Liver (tissue), 9 donors: Measurements from ENCODE around the gene LARGE1. TPM values are rescaled to one million over a fixed set of nuclear protein-coding genes. Genes with fewer than 3 reads are reported as not detected.

Source experiments
- DNase-seq: peaks from one replicate; pipeline ENCODE4 v3.0.0-alpha.2; 2017; ENCODE audit warnings: low spot score
- H3K27ac ChIP-seq, 2 donors: one replicate each; pipeline ENCODE4 v1.7.0; 2013; ENCODE audit warnings: inconsistent platforms in 2 of 2, low read length in 2 of 2, control low read depth in 1 of 2, low read depth in 1 of 2, mild to moderate bottlenecking in 1 of 2
- H3K27me3 ChIP-seq, 4 donors: one replicate each; pipeline versions ENCODE4 v1.6.1 to v1.7.0; 2013; ENCODE audit warnings: low read length in 3 of 4, inconsistent platforms in 1 of 4, mild to moderate bottlenecking in 1 of 4, moderate library complexity in 1 of 4; ENCODE audit not compliant: control insufficient read depth in 4 of 4, insufficient read depth in 4 of 4
- H3K36me3 ChIP-seq, 4 donors: one replicate each; pipeline versions ENCODE4 v1.6.1 to v1.7.0; 2013; ENCODE audit warnings: low read length in 3 of 4, mild to moderate bottlenecking in 3 of 4, low read depth in 1 of 4, moderate library complexity in 1 of 4; ENCODE audit not compliant: control insufficient read depth in 4 of 4, insufficient read depth in 3 of 4
- H3K4me1 ChIP-seq, 4 donors: one replicate each; pipeline versions ENCODE4 v1.6.1 to v1.7.0; 2013; ENCODE audit warnings: low read length in 3 of 4, mild to moderate bottlenecking in 3 of 4, moderate library complexity in 1 of 4; ENCODE audit not compliant: control insufficient read depth in 4 of 4, insufficient read depth in 4 of 4
- H3K4me3 ChIP-seq, 3 donors: one replicate each; pipeline versions ENCODE4 v1.6.1 to v1.7.0; 2013; ENCODE audit warnings: low read length in 3 of 3, control low read depth in 1 of 3, low read depth in 1 of 3, mild to moderate bottlenecking in 1 of 3
- H3K9ac ChIP-seq, 2 donors: one replicate each; pipeline ENCODE4 v1.7.0; 2013; ENCODE audit warnings: low read length in 2 of 2, mild to moderate bottlenecking in 2 of 2, moderate library complexity in 2 of 2, control low read depth in 1 of 2, low read depth in 1 of 2
- H3K9me3 ChIP-seq, 4 donors: one replicate each; pipeline versions ENCODE4 v1.6.1 to v1.7.0; 2013; ENCODE audit warnings: low read length in 3 of 4; ENCODE audit not compliant: control insufficient read depth in 4 of 4
- ATF3 ChIP-seq: IDR thresholded peaks from 2 replicates; pipeline ENCODE4 v1.6.1; 2016; ENCODE audit warnings: antibody characterized with exemption
- CTCF ChIP-seq: fragments of 150-350 bp; IDR thresholded peaks from 2 replicates; pipeline ENCODE4 v1.5.1; 2017; ENCODE audit warnings: improper control_type of control experiment, low read depth, low read length; ENCODE audit not compliant: missing input control
- EGR1 ChIP-seq, 2 donors: IDR thresholded peaks; 2 replicates each; pipeline ENCODE4 v1.6.1; 2016 to 2018; ENCODE audit warnings: antibody characterized with exemption in 2 of 2, low read depth in 2 of 2
- FOXA1 ChIP-seq: IDR thresholded peaks from 2 replicates; pipeline ENCODE4 v1.6.1; 2016; ENCODE audit warnings: antibody characterized with exemption
- FOXA2 ChIP-seq: IDR thresholded peaks from 2 replicates; pipeline ENCODE4 v1.6.1; 2016; ENCODE audit warnings: antibody characterized with exemption
- GABPA ChIP-seq, 2 donors: IDR thresholded peaks in 1 of 2; conservative IDR thresholded peaks in 1 of 2; 2 replicates each; pipeline ENCODE4 v1.6.1; 2016; ENCODE audit warnings: antibody characterized with exemption in 2 of 2, mild to moderate bottlenecking in 1 of 2, moderate library complexity in 1 of 2
- HNF4A ChIP-seq, 2 donors: conservative IDR thresholded peaks; 2 replicates each; pipeline ENCODE4 v1.6.1; 2016; ENCODE audit warnings: antibody characterized with exemption in 2 of 2, mild to moderate bottlenecking in 2 of 2
- HNF4G ChIP-seq: IDR thresholded peaks from 2 replicates; pipeline ENCODE4 v1.6.1; 2016; ENCODE audit warnings: antibody characterized with exemption
- JUND ChIP-seq, 2 donors: IDR thresholded peaks; 2 replicates each; pipeline ENCODE4 v1.6.1; 2016; ENCODE audit warnings: antibody characterized with exemption in 2 of 2
- MAX ChIP-seq: IDR thresholded peaks from 2 replicates; pipeline ENCODE4 v1.6.1; 2016; ENCODE audit warnings: antibody characterized with exemption
- NR2F2 ChIP-seq: IDR thresholded peaks from 2 replicates; pipeline ENCODE4 v1.6.1; 2016; ENCODE audit warnings: antibody characterized with exemption
- RAD21 ChIP-seq, 2 donors: IDR thresholded peaks; 2 replicates each; pipeline ENCODE4 v1.6.1; 2016; ENCODE audit warnings: antibody characterized with exemption in 2 of 2, mild to moderate bottlenecking in 2 of 2
- REST ChIP-seq: IDR thresholded peaks from 2 replicates; pipeline ENCODE4 v1.6.1; 2016; ENCODE audit warnings: antibody characterized with exemption, mild to moderate bottlenecking
- RXRA ChIP-seq, 2 donors: IDR thresholded peaks; 2 replicates each; pipeline ENCODE4 v1.6.1; 2017 to 2018; ENCODE audit warnings: antibody characterized with exemption in 2 of 2, mild to moderate bottlenecking in 1 of 2
- SP1 ChIP-seq: IDR thresholded peaks from 2 replicates; pipeline ENCODE4 v1.6.1; 2018; ENCODE audit warnings: antibody characterized with exemption, mild to moderate bottlenecking
- TAF1 ChIP-seq: conservative IDR thresholded peaks from 2 replicates; pipeline ENCODE4 v1.6.1; 2016; ENCODE audit warnings: antibody characterized with exemption, mild to moderate bottlenecking
- YY1 ChIP-seq: IDR thresholded peaks from 2 replicates; pipeline ENCODE4 v1.6.1; 2016; ENCODE audit warnings: antibody characterized with exemption, mild to moderate bottlenecking
- ZBTB33 ChIP-seq: IDR thresholded peaks from 2 replicates; pipeline ENCODE4 v1.6.1; 2016; ENCODE audit warnings: antibody characterized with exemption
- WGBS: extraction: QIAGEN DNeasy Blood & Tissue Kit; methylation state at CpG from one replicate; pipeline ENCODE4 v1.1.7; 2013; 5-methylcytosine and 5-hydroxymethylcytosine counted together
- polyA plus RNA-seq, 2 donors: library from polyadenylated mRNA; stranded (reverse) in 1 of 2; unstranded in 1 of 2; fragments of 200-250 nt in 1 of 2; fragments of >200 nt in 1 of 2; fragmentation: Nextera tagmentation in 1 of 2; extraction: Ambion mirVana in 1 of 2; gene quantifications; one replicate each; pipeline versions ENCODE4 v1.2.1 to v1.2.3, GENCODE V29; 2013 to 2015
- total RNA-seq, 2 donors: library from RNA; depleted of rRNA; stranded (reverse); fragments of >200 nt; gene quantifications; one replicate each; pipeline ENCODE4 v1.2.3, GENCODE V29; 2014
- donor health status: healthy.
- donor health status: healthy.
- donor health status: healthy.
- donor health status: healthy.
- donor health status: healthy.

The LARGE1 gene
- total and polyA plus RNA-seq, 4 donors: 2.3 to 14.1 (median 5.7) TPM

- no peak for DNase-seq
- Histone ChIP-seq H3K27ac (peak overlapping the region; percentile 11 to 65), H3K4me1 (peaks cover 7 to 36% (median 20%) of the 10 kb centered on the region in 4 donors), H3K4me3 (no peak overlapping the region), H3K27me3 (no peaks in the 10 kb centered on the region), H3K36me3 (no peaks in the 10 kb centered on the region), H3K9me3 (no peaks in the 10 kb centered on the region), H3K9ac (no peak overlapping the region)
- TF ChIP-seq RAD21 (IDR thresholded peaks at IDR 0.05) (peak; percentile 13 to 41), YY1 (peak; percentile 58), FOXA2 (no peak), FOXA1 (no peak), HNF4G (no peak), GABPA (IDR thresholded peaks at IDR 0.05 in 1 of 2, conservative IDR thresholded peaks at IDR 0.05 in 1 of 2) (no peak), SP1 (peak; percentile 24), RXRA (IDR thresholded peaks at IDR 0.05) (peak; percentile 88 to 91), JUND (IDR thresholded peaks at IDR 0.05) (peak in 1 of 2 donors; percentile 49), ATF3 (no peak), CTCF (no peak), MAX (peak; percentile 13), NR2F2 (no peak), ZBTB33 (peak; percentile 46), TAF1 (no peak), REST (peak; percentile 27), EGR1 (IDR thresholded peaks at IDR 0.05; ENCODE audit: low read depth in 2 of 2) (no peak), HNF4A (conservative IDR thresholded peaks at IDR 0.05) (peak; percentile 78 to 80)
- WGBS: 37% methylated on average over 6 of the region's 6 CpGs
Observed at GRCh38 chr22:33564683-33565082, 355.6 kb downstream of the LARGE1 start.
